Measurements from ENCODE around the gene IMPDH1. TPM values are rescaled to one million over a fixed set of nuclear protein-coding genes. Genes with fewer than 3 reads are reported as not detected.
A peak's percentile ranks its signal among the peaks of the same experiment; 100 is the strongest.

IMPDH1 gene
- total and polyA plus RNA-seq, 4 experiments from 2014 or later: 43.0 to 55.9 (median 48.7) TPM

GRCh38 chr7:128356546-128357216 lies 53.1 kb downstream of the IMPDH1 start:
- H3K27me3 ChIP-seq (ENCODE audit: insufficient read depth, low read length): peaks cover 7% of the 10 kb centered on the region
- Mint-ChIP-seq H3K27ac (no peak overlapping the region), H3K4me1 (peaks cover 2 to 18% (median 8%) of the 10 kb centered on the region in 4 donors), H3K9me3 (no peaks in the 10 kb centered on the region), H3K27me3 (peaks cover 14 to 19% of the 10 kb centered on the region in 2 donors), H3K36me3 (no peaks in the 10 kb centered on the region), H3K4me3 (no peak overlapping the region)
- peaks cover 8% of the 10 kb centered on the region for H3K4me1 ChIP-seq (ENCODE audit: insufficient read depth, low read length)
- ChIA-PET CTCF (ENCODE audit: partially characterized antibody) (interaction anchor here (1.2 to 2.8 kb wide), 4 partner anchors 10 to 70 kb away, joined by 3 to 12 read pairs (median 6); no protein-coding TSS in a partner anchor), POLR2A (ENCODE audit: partially characterized antibody) (interaction anchor here (1.1 kb wide), 1 partner anchor 13 kb away, joined by 4 read pairs; the partner anchor contains the start of gene RBM28)
- H3K27ac ChIP-seq (ENCODE audit: low read depth, low read length): no peak overlapping the region
- H3K4me3 ChIP-seq (ENCODE audit: low read length in 2 of 2): no peak overlapping the region
- no peak for DNase-seq
- H3K36me3 ChIP-seq (ENCODE audit: insufficient read depth, low read length): no peaks in the 10 kb centered on the region
- intact Hi-C loops (cut with micrococcal nuclease): no loop called here
- H3K9me3 ChIP-seq (ENCODE audit: control insufficient read depth in 1 of 2, low read length in 2 of 2): no peaks in the 10 kb centered on the region

- Mint-ChIP-seq H3K27ac (no peak overlapping the region), H3K27me3 (peaks cover 16 to 24% of the 10 kb centered on the region in 2 donors)
Observed at GRCh38 chr7:128353610-128354009, 56.2 kb downstream of the IMPDH1 start.

GRCh38 chr7:128353189-128353588 lies 56.6 kb downstream of the IMPDH1 start:
- DNase-seq: no peak
- Mint-ChIP-seq H3K4me1 (peaks cover 0 to 10% (median 2%) of the 10 kb centered on the region in 4 donors), H3K9me3 (no peaks in the 10 kb centered on the region), H3K36me3 (no peaks in the 10 kb centered on the region), H3K27ac (peak overlapping the region in 2 of 7 donors; percentile 4 to 32), H3K27me3 (peaks cover 13 to 21% of the 10 kb centered on the region in 2 donors), H3K4me3 (peak overlapping the region in 6 of 8 donors; percentile 11 to 66 (median 58))
- H3K4me1 ChIP-seq (ENCODE audit: insufficient read depth, low read length): no peaks in the 10 kb centered on the region
- H3K27ac ChIP-seq (ENCODE audit: low read depth, low read length): no peak overlapping the region
- H3K4me3 ChIP-seq (ENCODE audit: low read length in 2 of 2): no peak overlapping the region
- intact Hi-C loops (cut with micrococcal nuclease): no loop called here
- peaks cover 7% of the 10 kb centered on the region for H3K27me3 ChIP-seq (ENCODE audit: insufficient read depth, low read length)
- H3K36me3 ChIP-seq (ENCODE audit: insufficient read depth, low read length): no peaks in the 10 kb centered on the region
- POLR2A ChIA-PET (ENCODE audit: partially characterized antibody): no interaction called here
- no peaks in the 10 kb centered on the region for H3K9me3 ChIP-seq (ENCODE audit: control insufficient read depth in 1 of 2, low read length in 2 of 2)
- CTCF ChIA-PET (ENCODE audit: partially characterized antibody): interaction anchor here (0.8 to 1.1 kb wide), 3 partner anchors 9 to 108 kb away, joined by 3 to 6 read pairs (median 4); partner anchors contain the start of gene RBM28

More at GRCh38 chr7:128353610-128354009, 56.2 kb downstream of the IMPDH1 start:
- H3K4me1 Mint-ChIP-seq: peaks cover 0 to 10% (median 2%) of the 10 kb centered on the region in 4 donors
- no peaks in the 10 kb centered on the region for H3K36me3 ChIP-seq (ENCODE audit: insufficient read depth, low read length)
- no peaks in the 10 kb centered on the region for H3K36me3 Mint-ChIP-seq
- no peak for DNase-seq
- H3K4me3 ChIP-seq (ENCODE audit: low read length in 2 of 2): no peak overlapping the region
- peak overlapping the region in 2 of 8 donors; percentile 11 to 66 for H3K4me3 Mint-ChIP-seq
- H3K9me3 Mint-ChIP-seq: no peaks in the 10 kb centered on the region
- ChIA-PET POLR2A (ENCODE audit: partially characterized antibody) (no interaction called here), CTCF (ENCODE audit: partially characterized antibody) (interaction anchor here (0.9 to 1.1 kb wide), 2 partner anchors 33 to 34 kb away, joined by 5 to 6 read pairs; no protein-coding TSS in a partner anchor)
- no peak overlapping the region for H3K27ac ChIP-seq (ENCODE audit: low read depth, low read length)
- no peaks in the 10 kb centered on the region for H3K4me1 ChIP-seq (ENCODE audit: insufficient read depth, low read length)
- peaks cover 7% of the 10 kb centered on the region for H3K27me3 ChIP-seq (ENCODE audit: insufficient read depth, low read length)
- intact Hi-C loops (cut with micrococcal nuclease): no loop called here
- no peaks in the 10 kb centered on the region for H3K9me3 ChIP-seq (ENCODE audit: control insufficient read depth in 1 of 2, low read length in 2 of 2)

- Histone ChIP-seq H3K9me3 (ENCODE audit: control insufficient read depth in 1 of 2, low read length in 2 of 2) (no peaks in the 10 kb centered on the region), H3K27ac (ENCODE audit: low read depth, low read length) (no peak overlapping the region), H3K27me3 (ENCODE audit: insufficient read depth, low read length) (peaks cover 7% of the 10 kb centered on the region), H3K4me3 (ENCODE audit: low read length in 2 of 2) (no peak overlapping the region), H3K4me1 (ENCODE audit: insufficient read depth, low read length) (no peaks in the 10 kb centered on the region), H3K36me3 (ENCODE audit: insufficient read depth, low read length) (no peaks in the 10 kb centered on the region)
- no peak for DNase-seq
- Mint-ChIP-seq H3K9me3 (no peaks in the 10 kb centered on the region), H3K4me3 (peak overlapping the region in 7 of 8 donors; percentile 22 to 66 (median 58)), H3K4me1 (peaks cover 0 to 10% (median 2%) of the 10 kb centered on the region in 4 donors), H3K27ac (peak overlapping the region in 1 of 7 donors; percentile 4), H3K27me3 (peaks cover 14 to 21% of the 10 kb centered on the region in 2 donors), H3K36me3 (no peaks in the 10 kb centered on the region)
- intact Hi-C loops (cut with micrococcal nuclease): no loop called here
- ChIA-PET CTCF (ENCODE audit: partially characterized antibody) (interaction anchor here (0.8 to 1.1 kb wide), 3 partner anchors 9 to 109 kb away, joined by 3 to 6 read pairs (median 4); partner anchors contain the start of gene RBM28), POLR2A (ENCODE audit: partially characterized antibody) (no interaction called here)
Observed at GRCh38 chr7:128352636-128353035, 57.1 kb downstream of the IMPDH1 start.

- no peak overlapping the region for H3K4me3 Mint-ChIP-seq
- no peak overlapping the region for H3K4me3 ChIP-seq (ENCODE audit: low read length in 2 of 2)
- peaks cover 0 to 10% (median 2%) of the 10 kb centered on the region in 4 donors for H3K4me1 Mint-ChIP-seq
- H3K36me3 ChIP-seq (ENCODE audit: insufficient read depth, low read length): no peaks in the 10 kb centered on the region
- no peaks in the 10 kb centered on the region for H3K9me3 ChIP-seq (ENCODE audit: control insufficient read depth in 1 of 2, low read length in 2 of 2)
- H3K27me3 ChIP-seq (ENCODE audit: insufficient read depth, low read length): peaks cover 7% of the 10 kb centered on the region
- CTCF ChIA-PET (ENCODE audit: partially characterized antibody): interaction anchor here (0.9 kb wide), 1 partner anchor 8 kb away, joined by 4 read pairs; the partner anchor contains the start of gene RBM28
- H3K4me1 ChIP-seq (ENCODE audit: insufficient read depth, low read length): no peaks in the 10 kb centered on the region
- peaks cover 17 to 21% of the 10 kb centered on the region in 2 donors for H3K27me3 Mint-ChIP-seq
- no peak overlapping the region for H3K27ac Mint-ChIP-seq
- POLR2A ChIA-PET (ENCODE audit: partially characterized antibody): interaction anchor here (1.1 kb wide), 1 partner anchor 58 kb away, joined by 3 read pairs; the partner anchor contains the start of gene IMPDH1
- H3K27ac ChIP-seq (ENCODE audit: low read depth, low read length): no peak overlapping the region
- peak in 3 of 5 donors; percentile 11 to 20 (median 12) for DNase-seq
- intact Hi-C loops (cut with micrococcal nuclease): no loop called here
- H3K36me3 Mint-ChIP-seq: no peaks in the 10 kb centered on the region
- no peaks in the 10 kb centered on the region for H3K9me3 Mint-ChIP-seq
Observed at GRCh38 chr7:128352153-128352537, 57.6 kb downstream of the IMPDH1 start.

- no peak overlapping the region for H3K27ac ChIP-seq (ENCODE audit: low read depth, low read length)
- H3K4me3 Mint-ChIP-seq: peak overlapping the region in 3 of 8 donors; percentile 55 to 73 (median 60)
- DNase-seq: peak; percentile 14 to 39 (median 17)
- peaks cover 7% of the 10 kb centered on the region for H3K27me3 ChIP-seq (ENCODE audit: insufficient read depth, low read length)
- POLR2A ChIA-PET (ENCODE audit: partially characterized antibody): interaction anchor here (1.1 kb wide), 1 partner anchor 58 kb away, joined by 3 read pairs; the partner anchor contains the start of gene IMPDH1
- H3K9me3 ChIP-seq (ENCODE audit: control insufficient read depth in 1 of 2, low read length in 2 of 2): no peaks in the 10 kb centered on the region
- H3K4me1 ChIP-seq (ENCODE audit: insufficient read depth, low read length): no peaks in the 10 kb centered on the region
- CTCF ChIA-PET (ENCODE audit: partially characterized antibody): no interaction called here
- no peak overlapping the region for H3K27ac Mint-ChIP-seq
- H3K4me3 ChIP-seq (ENCODE audit: low read length in 2 of 2): no peak overlapping the region
- H3K36me3 ChIP-seq (ENCODE audit: insufficient read depth, low read length): no peaks in the 10 kb centered on the region
- no peaks in the 10 kb centered on the region for H3K9me3 Mint-ChIP-seq
- intact Hi-C loops (cut with micrococcal nuclease): no loop called here
- H3K36me3 Mint-ChIP-seq: no peaks in the 10 kb centered on the region
- H3K27me3 Mint-ChIP-seq: peaks cover 17 to 21% of the 10 kb centered on the region in 2 donors
- peaks cover 0 to 10% (median 2%) of the 10 kb centered on the region in 4 donors for H3K4me1 Mint-ChIP-seq
Observed at GRCh38 chr7:128351296-128352152, 58.3 kb downstream of the IMPDH1 start.
